ENCODE measurements around the gene TBC1D9B. TPM values are rescaled to one million over a fixed set of nuclear protein-coding genes. Genes with fewer than 3 reads are reported as not detected.

Gene TBC1D9B
- polyA plus RNA-seq, 1 donor = 55.7 TPM

GRCh38 chr5:179820127-179820482, 87.6 kb downstream of the TBC1D9B start:
- DNase-seq = no peak

- DNase-seq = peak; percentile 63
Measured at GRCh38 chr5:179819296-179820126, 88.2 kb downstream of the TBC1D9B start.

GRCh38 chr5:179818746-179819295, 88.9 kb downstream of the TBC1D9B start:
- peak; percentile 93 for DNase-seq

GRCh38 chr5:179817890-179818745, 89.6 kb downstream of the TBC1D9B start:
- DNase-seq = no peak

- no peak for DNase-seq
Measured at GRCh38 chr5:179817470-179817840, 90.2 kb downstream of the TBC1D9B start.

- no peak for DNase-seq
Measured at GRCh38 chr5:179816796-179817469, 90.8 kb downstream of the TBC1D9B start.

- no peak for DNase-seq
Measured at GRCh38 chr5:179816401-179816795, 91.3 kb downstream of the TBC1D9B start.

GRCh38 chr5:179815491-179816249, 92.0 kb downstream of the TBC1D9B start:
- no peak for DNase-seq

- DNase-seq = no peak
Measured at GRCh38 chr5:179814090-179814489, 93.6 kb downstream of the TBC1D9B start.

GRCh38 chr5:179812997-179813607, 94.6 kb downstream of the TBC1D9B start:
- DNase-seq = no peak

- no peak for DNase-seq
Measured at GRCh38 chr5:179812135-179812825, 95.4 kb downstream of the TBC1D9B start.

Other genes starting within 250 kb of the TBC1D9B start
- gene CBY3, start 226.9 kb downstream of the TBC1D9B start, polyA plus RNA-seq (ENCODE audit: insufficient read length) = 0.61 TPM
- gene CANX, start 208.9 kb downstream of the TBC1D9B start, polyA plus RNA-seq (ENCODE audit: insufficient read length) = 212 TPM
- 26.7 TPM for gene MAML1, start 175.1 kb downstream of the TBC1D9B start, polyA plus RNA-seq (ENCODE audit: insufficient read length)
- gene LTC4S, start 113.9 kb downstream of the TBC1D9B start, polyA plus RNA-seq (ENCODE audit: insufficient read length) = 2.8 TPM
- gene MGAT4B, start 101.0 kb downstream of the TBC1D9B start, polyA plus RNA-seq (ENCODE audit: insufficient read length) = 69.3 TPM
- gene SQSTM1, start 87.0 kb downstream of the TBC1D9B start, polyA plus RNA-seq (ENCODE audit: insufficient read length) = 74.0 TPM
- gene MRNIP, start 49.1 kb downstream of the TBC1D9B start, polyA plus RNA-seq (ENCODE audit: insufficient read length) = 15.4 TPM
- gene RNF130, start 163.9 kb upstream of the TBC1D9B start, polyA plus RNA-seq (ENCODE audit: insufficient read length) = 41.8 TPM

Data from hindlimb muscle (tissue), 1 donor.